Measurements from ENCODE around the gene PXMP4.
"Not testable (repeated sequence)": the region's sequence is repeated elsewhere in the genome, so short reads cannot be mapped to it uniquely, and the experiment has no call there.

PXMP4 gene

GRCh38 chr20:33704197-33704924 is 15.7 kb downstream of the PXMP4 start:
- DNase-seq (ENCODE audit: low read depth, low spot score) = peak; percentile 6
- H3K27ac ChIP-seq = no peak overlapping the region

GRCh38 chr20:33703498-33704137 is 16.5 kb downstream of the PXMP4 start:
- H3K27ac ChIP-seq = no peak overlapping the region
- DNase-seq (ENCODE audit: low read depth, low spot score) = no peak

- DNase-seq (ENCODE audit: low read depth, low spot score) = no peak
- H3K27ac ChIP-seq = no peak overlapping the region
Observed at GRCh38 chr20:33702861-33703260, 17.2 kb downstream of the PXMP4 start.

- DNase-seq (ENCODE audit: low read depth, low spot score) = no peak
- no peak overlapping the region for H3K27ac ChIP-seq
Observed at GRCh38 chr20:33701629-33702450, 18.3 kb downstream of the PXMP4 start.

- not testable (repeated sequence) for DNase-seq (ENCODE audit: low read depth, low spot score); H3K27ac ChIP-seq
Observed at GRCh38 chr20:33700696-33701441, 19.2 kb downstream of the PXMP4 start.

GRCh38 chr20:33698966-33699365 is 21.1 kb downstream of the PXMP4 start:
- not testable (repeated sequence) for H3K27ac ChIP-seq; DNase-seq (ENCODE audit: low read depth, low spot score)

GRCh38 chr20:33697129-33697528 is 23.0 kb downstream of the PXMP4 start:
- no peak overlapping the region for H3K27ac ChIP-seq
- DNase-seq (ENCODE audit: low read depth, low spot score) = no peak

GRCh38 chr20:33696448-33696847 is 23.7 kb downstream of the PXMP4 start:
- H3K27ac ChIP-seq = no peak overlapping the region
- DNase-seq (ENCODE audit: low read depth, low spot score) = no peak

GRCh38 chr20:33694639-33695012 is 25.5 kb downstream of the PXMP4 start:
- DNase-seq (ENCODE audit: low read depth, low spot score) = no peak
- no peak overlapping the region for H3K27ac ChIP-seq

- DNase-seq (ENCODE audit: low read depth, low spot score) = no peak
Observed at GRCh38 chr20:33693741-33694638, 26.1 kb downstream of the PXMP4 start.

GRCh38 chr20:33693289-33693688 is 26.8 kb downstream of the PXMP4 start:
- no peak for DNase-seq (ENCODE audit: low read depth, low spot score)
- H3K27ac ChIP-seq = no peak overlapping the region

More at GRCh38 chr20:33693741-33694638, 26.1 kb downstream of the PXMP4 start:
- H3K27ac ChIP-seq = no peak overlapping the region

- no peak for DNase-seq (ENCODE audit: low read depth, low spot score)
Observed at GRCh38 chr20:33689973-33690372, 30.1 kb downstream of the PXMP4 start.

GRCh38 chr20:33689493-33689892 is 30.6 kb downstream of the PXMP4 start:
- H3K27ac ChIP-seq = no peak overlapping the region
- DNase-seq (ENCODE audit: low read depth, low spot score) = no peak

More at GRCh38 chr20:33689973-33690372, 30.1 kb downstream of the PXMP4 start:
- no peak overlapping the region for H3K27ac ChIP-seq

GRCh38 chr20:33688938-33689424 is 31.1 kb downstream of the PXMP4 start:
- DNase-seq (ENCODE audit: low read depth, low spot score) = no peak

GRCh38 chr20:33687993-33688937 is 31.8 kb downstream of the PXMP4 start:
- no peak overlapping the region for H3K27ac ChIP-seq
- no peak for DNase-seq (ENCODE audit: low read depth, low spot score)

More at GRCh38 chr20:33688938-33689424, 31.1 kb downstream of the PXMP4 start:
- H3K27ac ChIP-seq = no peak overlapping the region

GRCh38 chr20:33687370-33687915 is 32.7 kb downstream of the PXMP4 start:
- H3K27ac ChIP-seq = no peak overlapping the region
- DNase-seq (ENCODE audit: low read depth, low spot score) = no peak

GRCh38 chr20:33686984-33687366 is 33.1 kb downstream of the PXMP4 start:
- DNase-seq (ENCODE audit: low read depth, low spot score) = no peak
- H3K27ac ChIP-seq = no peak overlapping the region

Data from epithelial cell of prostate (primary cell).